Ovary (tissue), 9 donors: ENCODE results near the gene TRABD2B. TPM values are rescaled to one million over a fixed set of nuclear protein-coding genes. Genes with fewer than 3 reads are reported as not detected.

Source experiments
- DNase-seq, 5 donors: peaks; one replicate each; pipeline ENCODE4 v3.0.0-alpha.2; 2019 to 2020
- H3K27ac ChIP-seq, 2 donors: fragments of 200-600 bp; one replicate each; pipeline versions ENCODE4 v1.5.1 to v1.8.0; 2019 to 2022
- H3K27me3 ChIP-seq: fragments of 200-600 bp; one replicate; pipeline ENCODE4 v1.8.0; 2022
- H3K36me3 ChIP-seq: fragments of 200-600 bp; sonication (generic); one replicate; pipeline ENCODE4 v1.5.1; 2019
- H3K4me1 ChIP-seq: one replicate; pipeline ENCODE4 v1.8.1; 2013; ENCODE audit warnings: mild to moderate bottlenecking, moderate library complexity; ENCODE audit not compliant: insufficient read depth
- H3K4me3 ChIP-seq: fragments of 200-600 bp; sonication (generic); one replicate; pipeline ENCODE4 v1.5.1; 2017
- H3K9me3 ChIP-seq, 2 donors: fragments of 200-600 bp in 1 of 2; sonication (generic) in 1 of 2; one replicate each; pipeline versions ENCODE4 v1.5.1 to v1.8.1; 2013 to 2019; ENCODE audit warnings: mild to moderate bottlenecking in 1 of 2, moderate library complexity in 1 of 2
- CTCF ChIP-seq, 3 donors: fragments of 450-650 bp in 2 of 3; fragments of 200-600 bp in 1 of 3; IDR thresholded peaks; one replicate each; pipeline versions ENCODE4 v1.5.1 to v1.8.0; 2016 to 2022; ENCODE audit warnings: antibody characterized with exemption in 3 of 3, mild to moderate bottlenecking in 1 of 3
- EP300 ChIP-seq: sonication (generic); formaldehyde crosslinking; IDR thresholded peaks from one replicate; pipeline ENCODE4 v1.6.1; 2017; ENCODE audit warnings: antibody characterized with exemption
- POLR2A ChIP-seq: fragments of 450-650 bp; IDR thresholded peaks from one replicate; pipeline ENCODE4 v1.6.1; 2017; ENCODE audit warnings: antibody characterized with exemption, mild to moderate bottlenecking, moderate library complexity
- WGBS, 3 donors: extraction: QIAGEN DNeasy Blood & Tissue Kit in 1 of 3; methylation state at CpG; one replicate each; pipeline versions ENCODE4 v1.1.5 to v1.1.7; 2013 to 2017; 5-methylcytosine and 5-hydroxymethylcytosine counted together
- intact Hi-C, 4 donors: fragments of 100-400 bp; cut with DNase I; formaldehyde crosslinking; loops; one replicate each; pipeline versions ENCODE4 v1.11.0 to v1.15.1; 2022 to 2023
- polyA plus RNA-seq, 2 donors: library from polyadenylated mRNA; stranded (reverse); fragments of 200-250 nt in 1 of 2; fragments of 350-450 nt in 1 of 2; fragmentation: Illumina TruSeq in 1 of 2; extraction: RNeasy Lipid Tissue Mini Kit (QIAGEN cat#74804) in 1 of 2; gene quantifications; one replicate each; pipeline ENCODE4 v1.2.3, GENCODE V29; 2013 to 2014
- total RNA-seq, 7 donors: library from RNA; depleted of rRNA in 2 of 7; stranded (reverse); fragments of >200 nt in 2 of 7; fragmentation: NEBNext Ultra II Directional in 3 of 7; extraction: Animal tissue kit (Norgen Biotek cat#: 25700) in 3 of 7; gene quantifications; one replicate each; pipeline versions ENCODE4 v1.1.0 to v1.2.4, GENCODE V29; 2016 to 2023
- donor health status: DM: no; HTN: no; CAD: no; lungs with moderate emphysema.
- donor health status: DM: no; HTN: no; CAD: no.
- donor health status: Bipolar disorder and iron deficiency.
- donor health status: DM: yes; HTN: yes; CAD: no.
- donor health status: DM: no; HTN: no; CAD: no.
- donor health status: DM: yes; HTN: yes; CAD: no.

Gene TRABD2B
- total and polyA plus RNA-seq, 9 donors = 0.18 to 1.6 (median 0.52) TPM

GRCh38 chr1:47756411-47756810, 240.8 kb downstream of the TRABD2B start:
- Histone ChIP-seq H3K4me1 (no peaks in the 10 kb centered on the region), H3K27ac (no peak overlapping the region), H3K27me3 (no peaks in the 10 kb centered on the region), H3K4me3 (no peak overlapping the region), H3K36me3 (no peaks in the 10 kb centered on the region), H3K9me3 (no peaks in the 10 kb centered on the region)
- intact Hi-C loops = no loop called here
- 80 to 87% (median 84%) methylated on average over 8 of the region's 8 CpGs for WGBS, 3 donors
- TF ChIP-seq POLR2A (no peak), CTCF (IDR thresholded peaks at IDR 0.05) (no peak), EP300 (no peak)
- DNase-seq = no peak

GRCh38 chr1:47756006-47756405, 241.2 kb downstream of the TRABD2B start:
- Histone ChIP-seq H3K4me3 (no peak overlapping the region), H3K27ac (no peak overlapping the region), H3K9me3 (no peaks in the 10 kb centered on the region), H3K4me1 (no peaks in the 10 kb centered on the region), H3K27me3 (no peaks in the 10 kb centered on the region), H3K36me3 (no peaks in the 10 kb centered on the region)
- no peak for DNase-seq
- intact Hi-C loops = no loop called here
- TF ChIP-seq POLR2A = no peak
- TF ChIP-seq EP300 = no peak
- no peak for TF ChIP-seq CTCF (IDR thresholded peaks at IDR 0.05)
- 82 to 88% (median 87%) methylated on average over 4 of the region's 4 CpGs for WGBS, 3 donors

GRCh38 chr1:47755101-47755990, 241.8 kb downstream of the TRABD2B start:
- no peak for DNase-seq
- WGBS, 3 donors = 86 to 95% (median 88%) methylated on average over 7 to 8 of the region's 8 CpGs
- intact Hi-C loops = no loop called here

GRCh38 chr1:47754221-47754620, 243.0 kb downstream of the TRABD2B start:
- Histone ChIP-seq H3K9me3 (no peaks in the 10 kb centered on the region), H3K27ac (no peak overlapping the region), H3K4me1 (no peaks in the 10 kb centered on the region), H3K27me3 (no peaks in the 10 kb centered on the region), H3K36me3 (no peaks in the 10 kb centered on the region), H3K4me3 (no peak overlapping the region)
- intact Hi-C loops = no loop called here
- 58 to 68% (median 60%) methylated on average over 6 of the region's 6 CpGs for WGBS, 3 donors
- no peak for TF ChIP-seq POLR2A
- no peak for TF ChIP-seq EP300
- TF ChIP-seq CTCF (IDR thresholded peaks at IDR 0.05) = no peak
- no peak for DNase-seq

More at GRCh38 chr1:47755101-47755990, 241.8 kb downstream of the TRABD2B start:
- Histone ChIP-seq H3K4me1 (no peaks in the 10 kb centered on the region), H3K9me3 (no peaks in the 10 kb centered on the region), H3K4me3 (no peak overlapping the region), H3K36me3 (no peaks in the 10 kb centered on the region), H3K27ac (no peak overlapping the region), H3K27me3 (no peaks in the 10 kb centered on the region)
- TF ChIP-seq EP300 (no peak), POLR2A (no peak), CTCF (IDR thresholded peaks at IDR 0.05) (no peak)
